OCI-LY7 (cell line): Measurements from ENCODE around the gene NNT. TPM values are rescaled to one million over a fixed set of nuclear protein-coding genes. Genes with fewer than 3 reads are reported as not detected.

ENCODE experiments used
- BruUV-seq: library from RNA; stranded (reverse); fragments of 400-500 nt; replicated peaks from 2 replicates; lab custom pipeline; 2021; lab: Mats Ljungman, UMichigan
- CTCF ChIA-PET: fragments of 300-600 bp; sonication (Branson Sonifier 250); formaldehyde crosslinking; loops from one replicate; lab custom pipeline; 2022; ENCODE audit warnings: antibody characterized with exemption; ENCODE audit not compliant: unreplicated experiment; lab: Charles Lee
- POLR2A ChIA-PET: fragments of 300-600 bp; sonication (Branson Sonifier 250); formaldehyde crosslinking; loops from one replicate; lab custom pipeline; 2022; ENCODE audit warnings: antibody characterized with exemption; lab: Charles Lee
- DNase-seq: peaks from one replicate; pipeline ENCODE4 v3.0.0-alpha.2; 2015; ENCODE audit warnings: low spot score
- H2AFZ ChIP-seq: fragments of 200-600 bp; sonication (generic), shearing (Covaris generic); 2 replicates; pipeline ENCODE4 v1.6.1; 2014; ENCODE audit warnings: mild to moderate bottlenecking, antibody characterized with exemption, low read length, moderate library complexity
- H3K27ac ChIP-seq: fragments of 200-600 bp; sonication (generic); 2 replicates; pipeline ENCODE4 v1.5.1; 2014; ENCODE audit warnings: mixed run types, low read depth, mild to moderate bottlenecking, moderate library complexity, low read length, inconsistent platforms; ENCODE audit not compliant: poor library complexity, severe bottlenecking
- H3K36me3 ChIP-seq: fragments of 200-600 bp; sonication (generic); 2 replicates; pipeline ENCODE4 v1.6.1; 2014; ENCODE audit warnings: mild to moderate bottlenecking, antibody characterized with exemption, low read length, moderate library complexity, mixed read lengths; ENCODE audit not compliant: insufficient read depth
- H3K4me1 ChIP-seq: fragments of 200-600 bp; sonication (generic); 2 replicates; pipeline ENCODE4 v1.5.1; 2014; ENCODE audit warnings: mild to moderate bottlenecking, low read length; ENCODE audit not compliant: insufficient read depth, poor library complexity, severe bottlenecking
- H3K4me2 ChIP-seq: fragments of 200-600 bp; sonication (generic); 2 replicates; pipeline ENCODE4 v1.6.1; 2014; ENCODE audit warnings: mild to moderate bottlenecking, low read length
- H3K4me3 ChIP-seq: fragments of 200-600 bp; sonication (generic); 2 replicates; pipeline ENCODE4 v1.5.1; 2014; ENCODE audit warnings: mild to moderate bottlenecking, low read depth, low read length; ENCODE audit not compliant: poor library complexity, severe bottlenecking
- H3K79me2 ChIP-seq: fragments of 200-600 bp; sonication (generic); 2 replicates; pipeline ENCODE4 v1.6.1; 2016; ENCODE audit warnings: low read depth, mild to moderate bottlenecking, low read length, moderate library complexity, mixed read lengths; ENCODE audit not compliant: insufficient read depth
- H3K9me2 ChIP-seq: fragments of 200-600 bp; sonication (generic); 2 replicates; pipeline ENCODE4 v1.6.1; 2016; ENCODE audit warnings: mild to moderate bottlenecking, low read length, mixed read lengths; ENCODE audit not compliant: insufficient read depth
- H3K9me3 ChIP-seq: fragments of 200-600 bp; sonication (generic); 2 replicates; pipeline ENCODE4 v1.6.1; 2014; ENCODE audit warnings: mild to moderate bottlenecking, mixed run types, low read length, mixed read lengths
- H4K20me1 ChIP-seq: fragments of 200-600 bp; sonication (generic); 2 replicates; pipeline ENCODE4 v1.6.1; 2014; ENCODE audit warnings: mild to moderate bottlenecking, antibody characterized with exemption, low read length, moderate library complexity, mixed read lengths; ENCODE audit not compliant: insufficient read depth
- CTCF ChIP-seq: fragments of 200-600 bp; sonication (generic); conservative IDR thresholded peaks from 2 replicates; pipeline ENCODE4 v1.5.1; 2014; ENCODE audit warnings: mild to moderate bottlenecking, antibody characterized with exemption, low read length, moderate library complexity, mixed read lengths
- EZH2phosphoT487 ChIP-seq: fragments of 200-600 bp; sonication (generic); IDR thresholded peaks from 2 replicates; pipeline ENCODE4 v1.6.1; 2018; ENCODE audit warnings: low read depth, borderline replicate concordance, mild to moderate bottlenecking, mixed run types, antibody characterized with exemption, low read length, moderate library complexity, mixed read lengths
- intact Hi-C: fragments of 100-400 bp; cut with micrococcal nuclease; formaldehyde crosslinking; loops from one replicate; pipeline ENCODE4 v1.10.0; 2022; ENCODE audit not compliant: unreplicated experiment
- total RNA-seq, 2 experiments: library from RNA; depleted of rRNA in 1 of 2; stranded (reverse); fragments of >200 nt in 1 of 2; shearing (Covaris generic) in 1 of 2; gene quantifications; 2 replicates each; pipeline ENCODE4 v1.2.3, GENCODE V29; 2014 to 2022

Gene NNT
- total RNA-seq, 2 experiments from 2014 or later: 33.6 to 98.3 TPM

GRCh38 chr5:43556857-43557542 lies 46.0 kb upstream of the NNT start, which contains the start of gene PAIP1:
PAIP1 (minus strand) TSS chr5:43557077; CDS start chr5:43556846, 231 bp downstream.
- BruUV-seq: no TSS peak
- Histone ChIP-seq H2AFZ (peak within 1 kb of the TSS; percentile 100), H3K27ac (peak within 1 kb of the TSS; percentile 77), H3K9me2 (no peaks in the 10 kb centered on the region), H3K9me3 (no peaks in the 10 kb centered on the region), H3K4me3 (peak within 1 kb of the TSS; percentile 75), H3K4me1 (peaks cover 35% of the 10 kb centered on the region), H3K79me2 (peaks cover 42% of the 10 kb centered on the region), H3K36me3 (peaks cover 35% of the 10 kb centered on the region), H4K20me1 (peaks cover 18% of the 10 kb centered on the region; the same call in 1 of the 2 replicates), H3K4me2 (peak within 1 kb of the TSS; percentile 99)
- TF ChIP-seq CTCF (peak; percentile 80), EZH2phosphoT487 (no peak)
- ChIA-PET POLR2A (interaction anchor here (0.9 to 4.8 kb wide), 3 partner anchors 14 to 72 kb away, joined by 3 to 57 read pairs (median 3); no protein-coding TSS in a partner anchor), CTCF (no interaction called here)
- peak; percentile 89 for DNase-seq
- intact Hi-C loops: loop anchor here (1.0 to 5.0 kb wide), 5 partner anchors 42 to 436 kb away; partner anchors contain the start of genes C5orf34, HMGCS1, NNT and TMEM267

GRCh38 chr5:43560128-43560527 lies 42.9 kb upstream of the NNT start:
- Histone ChIP-seq H3K4me3 (no peak overlapping the region), H2AFZ (no peak overlapping the region), H3K27ac (no peak overlapping the region), H4K20me1 (0 out of 2 replicates have a peak, but pooled peaks cover 6% of the 10 kb centered on the region), H3K9me2 (no peaks in the 10 kb centered on the region), H3K4me1 (peaks cover 11% of the 10 kb centered on the region), H3K36me3 (peaks cover 3% of the 10 kb centered on the region), H3K4me2 (no peak overlapping the region), H3K79me2 (peaks cover 11% of the 10 kb centered on the region), H3K9me3 (no peaks in the 10 kb centered on the region)
- BruUV-seq: no TSS peak
- CTCF ChIA-PET: no interaction called here
- DNase-seq: no peak
- POLR2A ChIA-PET: interaction anchor here (1.1 to 1.4 kb wide), 3 partner anchors 20 to 76 kb away, joined by 3 to 4 read pairs (median 3); partner anchors contain the start of gene TMEM267
- intact Hi-C loops: no loop called here
- TF ChIP-seq EZH2phosphoT487 (no peak), CTCF (no peak)

GRCh38 chr5:43561356-43561755 lies 41.6 kb upstream of the NNT start:
- Histone ChIP-seq H3K4me1 (peaks cover 6% of the 10 kb centered on the region), H3K27ac (no peak overlapping the region), H2AFZ (no peak overlapping the region), H3K4me2 (no peak overlapping the region), H3K79me2 (no peaks in the 10 kb centered on the region), H4K20me1 (no peaks in the 10 kb centered on the region), H3K9me3 (no peaks in the 10 kb centered on the region), H3K36me3 (no peaks in the 10 kb centered on the region), H3K4me3 (no peak overlapping the region), H3K9me2 (no peaks in the 10 kb centered on the region)
- POLR2A ChIA-PET: no interaction called here
- CTCF ChIA-PET: no interaction called here
- intact Hi-C loops: no loop called here
- no peak for TF ChIP-seq EZH2phosphoT487
- no peak for TF ChIP-seq CTCF
- no TSS peak for BruUV-seq
- DNase-seq: no peak
